ENCODE data around the gene CEBPA.

CEBPA gene

GRCh38 chr19:33302175-33302973, at the start of gene CEBPA:
TSS of gene CEBPA (minus strand) at chr19:33302534. CDS start at chr19:33302414, 120 bp downstream.
- Histone ChIP-seq H3K4me3 (ENCODE audit: low read depth in 1 of 2, low read length in 1 of 2) (peak within 1 kb of the TSS; percentile 93 to 99), H3K4me1 (ENCODE audit: control insufficient read depth in 1 of 2, insufficient read depth in 1 of 2, low read depth in 1 of 2, low read length in 1 of 2) (peaks cover 47 to 53% of the 10 kb centered on the region in 2 experiments), H3K27me3 (peaks cover 29% of the 10 kb centered on the region), H3K27ac (peak within 1 kb of the TSS; percentile 91), H3K36me3 (no peaks in the 10 kb centered on the region), H3K9me3 (no peaks in the 10 kb centered on the region)
- peak; percentile 84 for TF ChIP-seq CTCF (IDR thresholded peaks at IDR 0.05)

GRCh38 chr19:33350538-33351309, 48.4 kb upstream of the CEBPA start:
- no peaks in the 10 kb centered on the region for H3K4me1 ChIP-seq (ENCODE audit: control insufficient read depth in 1 of 2, insufficient read depth in 1 of 2, low read depth in 1 of 2, low read length in 1 of 2)
- no peak overlapping the region for H3K4me3 ChIP-seq (ENCODE audit: low read depth in 1 of 2, low read length in 1 of 2)
- peaks cover 53% of the 10 kb centered on the region for H3K27me3 ChIP-seq
- no peaks in the 10 kb centered on the region for H3K9me3 ChIP-seq
- H3K36me3 ChIP-seq: no peaks in the 10 kb centered on the region
- no peak overlapping the region for H3K27ac ChIP-seq
- TF ChIP-seq CTCF (IDR thresholded peaks at IDR 0.05): no peak

- H3K36me3 ChIP-seq: no peaks in the 10 kb centered on the region
- no peak overlapping the region for H3K4me3 ChIP-seq (ENCODE audit: low read depth in 1 of 2, low read length in 1 of 2)
- no peaks in the 10 kb centered on the region for H3K9me3 ChIP-seq
- TF ChIP-seq CTCF (IDR thresholded peaks at IDR 0.05): no peak
- H3K27ac ChIP-seq: no peak overlapping the region
- no peaks in the 10 kb centered on the region for H3K4me1 ChIP-seq (ENCODE audit: control insufficient read depth in 1 of 2, insufficient read depth in 1 of 2, low read depth in 1 of 2, low read length in 1 of 2)
- H3K27me3 ChIP-seq: peaks cover 64% of the 10 kb centered on the region
Measured at GRCh38 chr19:33349319-33350289, 47.3 kb upstream of the CEBPA start.

- TF ChIP-seq CTCF (IDR thresholded peaks at IDR 0.05): no peak
- no peaks in the 10 kb centered on the region for H3K4me1 ChIP-seq (ENCODE audit: control insufficient read depth in 1 of 2, insufficient read depth in 1 of 2, low read depth in 1 of 2, low read length in 1 of 2)
- no peaks in the 10 kb centered on the region for H3K9me3 ChIP-seq
- no peak overlapping the region for H3K4me3 ChIP-seq (ENCODE audit: low read depth in 1 of 2, low read length in 1 of 2)
- H3K27me3 ChIP-seq: peaks cover 76% of the 10 kb centered on the region
- no peak overlapping the region for H3K27ac ChIP-seq
- H3K36me3 ChIP-seq: no peaks in the 10 kb centered on the region
Measured at GRCh38 chr19:33348301-33349010, 46.1 kb upstream of the CEBPA start.

Data from neutrophil (primary cell).